GM12874 (cell line): ENCODE measurements around the gene KIF1A.

Experiments used
- CTCF ChIP-seq: IDR thresholded peaks from 2 replicates; pipeline ENCODE4 v1.5.1; 2011; ENCODE audit warnings: low read depth, mild to moderate bottlenecking, control low read depth, low read length, moderate library complexity; ENCODE audit not compliant: insufficient read depth

The KIF1A gene

GRCh38 chr2:240789051-240789453, 31.0 kb downstream of the KIF1A start:
- no peak for TF ChIP-seq CTCF

GRCh38 chr2:240788482-240788881, 31.5 kb downstream of the KIF1A start:
- no peak for TF ChIP-seq CTCF

- TF ChIP-seq CTCF, result no peak
Measured at GRCh38 chr2:240787521-240788472, 32.2 kb downstream of the KIF1A start.

- TF ChIP-seq CTCF, result no peak
Measured at GRCh38 chr2:240786871-240787311, 33.1 kb downstream of the KIF1A start.

- TF ChIP-seq CTCF, result no peak
Measured at GRCh38 chr2:240786355-240786841, 33.6 kb downstream of the KIF1A start.

- TF ChIP-seq CTCF, result no peak
Measured at GRCh38 chr2:240785424-240786335, 34.3 kb downstream of the KIF1A start.
